ENCODE data around the gene ACTL9. TPM values are rescaled to one million over a fixed set of nuclear protein-coding genes. Genes with fewer than 3 reads are reported as not detected.
A peak's percentile ranks its signal among the peaks of the same experiment; 100 is the strongest.

The ACTL9 gene
- total RNA-seq, 1 experiment from 2014 or later, result not detected

GRCh38 chr19:8686549-8686948, 12.0 kb downstream of the ACTL9 start:
- DNase-seq (ENCODE audit: extremely low read depth, low read depth), result no peak

- no peak for DNase-seq (ENCODE audit: extremely low read depth, low read depth)
Measured at GRCh38 chr19:8684001-8684902, 14.3 kb downstream of the ACTL9 start.

- no peak for DNase-seq (ENCODE audit: extremely low read depth, low read depth)
Measured at GRCh38 chr19:8682931-8683330, 15.7 kb downstream of the ACTL9 start.

- no peak for DNase-seq (ENCODE audit: extremely low read depth, low read depth)
Measured at GRCh38 chr19:8682472-8682871, 16.1 kb downstream of the ACTL9 start.

DNA sequence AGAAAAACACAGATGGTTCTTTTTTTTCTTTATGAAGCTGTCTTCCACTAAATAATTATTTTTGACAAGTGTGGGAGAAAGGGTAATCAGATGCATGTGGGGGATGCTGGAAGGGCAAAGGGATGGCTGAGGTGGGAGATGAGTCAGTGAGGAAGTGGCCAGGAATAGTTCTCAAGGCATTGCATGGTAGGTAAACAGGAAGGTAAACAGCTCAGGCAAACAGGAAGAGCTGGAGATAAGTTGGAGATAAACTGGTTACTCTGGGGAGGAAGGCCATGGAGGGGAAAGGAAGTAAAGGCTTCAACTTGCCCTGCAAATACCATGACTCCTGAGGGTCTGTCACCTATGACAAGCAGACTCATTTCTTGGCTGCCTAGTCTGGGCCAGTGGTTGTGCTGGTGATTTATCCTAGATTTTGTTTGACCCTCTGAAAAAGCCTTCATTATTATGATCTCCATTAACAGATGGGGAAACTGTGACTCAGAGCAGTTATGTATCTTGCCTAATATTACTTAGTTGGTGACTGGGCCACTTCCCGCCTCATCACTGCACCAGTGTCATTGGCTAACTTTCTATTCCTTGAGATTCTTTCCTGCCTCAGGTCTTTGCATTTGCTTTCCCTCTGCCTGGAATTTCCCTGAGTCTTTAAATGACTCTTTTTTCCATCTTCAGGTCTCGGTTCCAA, 17.1 kb downstream of the ACTL9 start:
- no peak for DNase-seq (ENCODE audit: extremely low read depth, low read depth)

GRCh38 chr19:8680676-8681344, 17.8 kb downstream of the ACTL9 start:
- no peak for DNase-seq (ENCODE audit: extremely low read depth, low read depth)

DNA sequence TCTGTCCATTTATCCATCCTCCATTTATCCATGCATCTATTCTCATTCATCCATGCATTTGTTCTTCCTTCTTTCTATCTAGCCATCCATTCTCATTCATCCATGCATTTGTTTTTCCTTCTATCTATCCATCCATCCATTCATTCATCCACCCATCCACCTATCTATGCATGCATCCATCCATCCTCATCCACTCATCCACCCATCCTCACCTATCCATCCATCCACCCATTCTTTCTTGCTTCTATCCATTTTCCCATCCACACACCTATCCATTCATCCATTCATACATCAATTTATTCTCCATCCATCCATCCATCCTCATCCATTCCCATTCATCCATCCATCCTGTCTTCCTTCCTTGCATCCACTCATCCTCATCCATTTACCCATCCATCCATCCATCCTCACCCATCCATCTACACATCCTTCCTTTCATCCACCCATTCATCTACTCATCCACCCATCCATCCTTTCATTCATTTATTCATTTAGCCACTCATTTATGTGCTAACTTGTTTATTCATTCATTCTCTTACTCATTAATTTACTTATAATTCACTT, 20.3 kb downstream of the ACTL9 start:
- no peak for DNase-seq (ENCODE audit: extremely low read depth, low read depth)

GRCh38 chr19:8675066-8675465, 23.5 kb downstream of the ACTL9 start:
- DNase-seq (ENCODE audit: extremely low read depth, low read depth), result no peak

DNA sequence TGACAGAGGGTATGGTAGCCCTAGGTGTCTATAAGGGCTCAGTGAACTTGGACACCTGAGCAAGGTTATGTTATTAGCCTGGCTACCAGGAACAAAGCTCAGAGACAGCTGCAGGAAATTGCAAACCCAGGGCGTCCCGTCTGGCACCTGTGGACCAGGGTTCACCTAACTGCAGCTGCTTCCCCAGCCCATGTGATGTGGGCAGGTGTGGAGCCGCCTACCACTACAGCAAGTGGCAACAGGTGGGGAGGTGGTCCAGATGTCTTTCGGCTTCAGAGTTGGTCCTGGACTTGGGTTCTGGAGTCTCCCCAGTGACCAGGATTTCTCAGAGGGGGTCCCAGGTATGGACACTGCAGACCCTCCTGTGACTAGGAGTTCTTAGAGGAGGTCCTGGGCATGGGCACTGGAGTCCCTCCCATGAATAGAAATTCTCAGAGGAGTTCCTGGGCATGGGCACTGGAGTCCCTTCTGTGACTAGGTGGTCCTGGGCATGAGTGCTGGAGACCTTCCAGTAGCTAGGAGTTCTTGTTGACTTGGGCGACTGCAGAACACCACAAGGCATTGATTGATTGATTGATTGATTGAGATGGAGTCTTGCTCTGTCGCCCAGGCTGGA, 25.2 kb downstream of the ACTL9 start:
- no peak for DNase-seq (ENCODE audit: extremely low read depth, low read depth)

DNA sequence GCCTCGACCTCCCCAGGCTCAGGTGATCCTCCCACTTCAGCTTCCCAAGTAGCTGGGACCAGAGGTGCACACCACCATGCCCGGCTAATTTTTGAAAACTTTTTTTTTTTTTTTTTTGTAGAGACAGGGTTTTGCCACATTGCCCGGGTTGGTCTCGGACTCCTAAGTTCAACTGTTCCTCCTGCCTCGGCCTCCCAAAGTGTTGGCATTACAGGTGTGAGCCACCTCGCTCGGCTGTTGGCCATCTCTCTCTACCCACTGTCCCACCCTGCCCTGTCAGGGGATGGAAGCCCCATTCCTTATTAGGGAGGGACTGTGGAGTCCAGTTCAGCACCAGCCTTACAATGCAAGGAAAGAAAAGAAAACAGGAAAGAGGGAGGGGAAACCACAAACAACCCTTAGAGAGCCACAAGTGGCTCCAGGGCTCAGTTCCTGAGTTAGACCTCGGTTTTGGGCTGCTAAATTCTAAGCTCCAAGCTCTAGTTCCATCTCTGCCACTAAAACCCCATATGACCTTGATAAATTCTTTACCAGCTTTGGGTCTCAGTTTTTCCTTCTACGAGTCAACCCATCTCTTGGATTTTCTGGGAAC, 31.7 kb downstream of the ACTL9 start:
- DNase-seq (ENCODE audit: extremely low read depth, low read depth), result no peak

DNA sequence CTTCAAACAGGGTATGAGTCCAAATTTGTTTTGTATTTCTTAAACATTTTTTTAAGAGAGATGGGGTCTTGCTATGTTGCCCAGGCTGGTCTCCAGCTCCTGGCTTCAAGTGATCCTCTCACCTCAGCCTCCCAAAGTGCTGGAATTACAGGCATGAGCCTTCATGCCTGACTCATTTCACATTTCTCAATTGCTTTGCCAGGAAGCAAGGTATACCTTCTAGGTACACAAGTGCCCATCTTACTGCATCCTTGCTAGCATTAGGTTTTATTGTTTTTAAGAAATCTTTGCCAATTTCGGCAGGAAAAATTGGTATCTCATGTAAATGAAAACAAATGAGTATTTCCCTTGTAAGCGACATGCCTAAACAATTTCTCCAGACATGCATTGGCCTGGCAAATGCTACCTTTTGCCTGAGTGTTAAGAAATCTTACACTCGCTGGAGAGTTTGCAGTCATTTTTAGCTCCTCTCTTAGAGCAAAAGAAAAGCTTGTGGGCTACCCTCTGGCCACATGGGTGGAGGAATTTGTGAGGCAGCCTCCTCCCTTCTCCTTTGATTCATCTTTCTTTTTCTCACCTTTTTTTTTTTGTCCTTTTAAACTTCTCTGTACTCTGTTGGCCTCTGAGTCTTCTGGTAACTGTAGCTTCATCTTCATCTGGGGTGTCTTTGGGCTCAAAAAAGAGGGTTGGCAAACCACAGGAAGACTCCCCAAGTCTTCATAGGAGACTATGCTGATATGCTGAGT, 33.0 kb downstream of the ACTL9 start:
- DNase-seq (ENCODE audit: extremely low read depth, low read depth), result no peak

GRCh38 chr19:8664671-8665057, 33.9 kb downstream of the ACTL9 start:
- no peak for DNase-seq (ENCODE audit: extremely low read depth, low read depth)

DNA sequence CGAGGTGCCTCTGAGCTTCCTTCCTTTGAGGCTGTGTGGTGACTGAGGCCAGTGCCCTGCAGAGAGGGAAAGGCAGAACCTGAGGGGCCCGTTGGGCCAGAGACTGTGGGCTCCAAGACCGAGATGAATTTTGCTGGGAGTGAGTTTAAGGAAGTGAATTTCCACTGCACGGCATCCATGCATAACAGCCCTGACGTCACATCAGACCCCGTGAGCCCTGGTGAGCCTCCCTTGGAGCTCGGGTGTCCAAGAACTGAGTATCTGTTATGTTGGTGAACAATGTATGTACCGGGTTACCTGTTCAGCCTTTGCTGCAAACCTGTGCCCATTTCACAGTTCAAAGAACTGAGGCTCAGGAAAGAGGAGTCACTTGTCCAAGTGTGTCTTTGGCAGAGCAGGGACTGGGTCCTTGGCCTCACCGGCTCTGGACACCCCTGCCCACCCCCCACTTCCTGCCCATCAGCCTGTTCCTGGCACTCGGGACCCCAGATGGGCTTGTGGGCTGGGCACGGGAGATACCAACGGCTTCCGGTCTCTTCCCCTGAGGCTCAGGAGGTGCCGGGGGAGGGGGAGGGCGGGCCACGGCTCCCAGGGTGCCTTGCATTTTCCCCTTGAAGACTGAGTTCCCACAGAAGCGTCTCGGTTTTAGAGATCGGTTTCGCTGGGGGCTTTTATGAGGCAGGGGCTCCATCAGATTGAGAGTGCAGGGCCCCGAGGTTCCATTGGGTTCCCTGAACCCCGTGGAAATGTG, 34.5 kb downstream of the ACTL9 start:
- DNase-seq (ENCODE audit: extremely low read depth, low read depth), result no peak

DNA sequence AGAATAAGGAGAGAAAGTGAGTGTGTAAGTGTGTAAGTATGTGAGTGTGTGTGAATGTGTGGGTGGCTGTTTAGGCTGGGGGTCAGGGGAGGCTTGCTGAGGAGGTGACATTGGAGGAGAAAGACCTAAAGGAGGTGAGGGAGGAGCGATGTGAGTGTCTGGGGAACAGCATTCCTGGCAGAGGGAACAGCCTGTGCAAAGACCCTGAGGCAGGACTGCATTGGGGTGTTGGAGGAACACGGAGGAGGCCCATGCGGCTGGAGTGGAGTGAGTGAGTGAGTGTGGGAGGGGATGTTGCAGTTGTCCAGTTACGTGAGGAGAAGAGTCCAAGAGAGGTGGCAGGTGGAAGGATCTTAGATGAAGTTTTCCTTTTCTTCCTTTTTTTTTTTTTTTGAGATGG, 36.3 kb downstream of the ACTL9 start:
- DNase-seq (ENCODE audit: extremely low read depth, low read depth), result no peak

- no peak for DNase-seq (ENCODE audit: extremely low read depth, low read depth)
Measured at GRCh38 chr19:8659905-8660304, 38.7 kb downstream of the ACTL9 start.

DNA sequence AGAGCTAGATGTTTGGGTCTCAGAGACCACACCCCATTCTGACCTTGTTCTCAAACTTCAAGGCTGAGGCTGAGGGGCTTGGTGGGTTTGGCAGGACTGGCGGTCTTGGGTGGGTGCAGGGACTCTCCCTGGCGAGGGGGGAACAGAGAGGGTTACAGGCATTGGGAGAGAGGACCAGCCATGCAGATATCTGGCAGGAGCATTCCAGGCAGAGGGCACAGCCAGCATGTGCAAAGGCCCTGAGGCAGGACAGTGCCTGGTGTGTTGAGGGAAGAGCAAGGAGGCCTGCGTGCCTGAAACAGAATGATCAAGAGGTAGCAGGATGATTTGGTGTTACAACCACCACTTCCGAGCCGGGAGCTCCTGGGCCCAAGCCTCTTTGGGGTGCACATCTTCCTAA, 40.7 kb downstream of the ACTL9 start:
- no peak for DNase-seq (ENCODE audit: extremely low read depth, low read depth)

DNA sequence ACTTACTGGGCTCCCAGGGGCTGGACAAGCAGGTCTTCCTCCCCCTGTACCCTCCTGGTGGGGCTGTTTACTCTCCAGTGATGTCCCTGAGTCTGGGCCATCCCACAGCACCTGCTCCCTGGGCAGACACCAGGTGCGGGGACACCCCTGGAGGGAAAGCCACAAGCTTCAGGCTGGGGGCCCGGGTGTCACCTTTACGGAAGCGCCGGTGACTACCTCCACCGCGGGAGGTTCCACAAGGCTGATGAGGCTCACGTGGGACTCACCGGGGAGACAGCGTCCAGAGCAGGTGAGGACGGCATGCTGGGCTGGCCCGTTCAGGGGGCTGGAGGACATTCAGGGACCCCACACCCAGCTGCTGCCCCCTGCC, 43.3 kb downstream of the ACTL9 start:
- no peak for DNase-seq (ENCODE audit: extremely low read depth, low read depth)

DNA sequence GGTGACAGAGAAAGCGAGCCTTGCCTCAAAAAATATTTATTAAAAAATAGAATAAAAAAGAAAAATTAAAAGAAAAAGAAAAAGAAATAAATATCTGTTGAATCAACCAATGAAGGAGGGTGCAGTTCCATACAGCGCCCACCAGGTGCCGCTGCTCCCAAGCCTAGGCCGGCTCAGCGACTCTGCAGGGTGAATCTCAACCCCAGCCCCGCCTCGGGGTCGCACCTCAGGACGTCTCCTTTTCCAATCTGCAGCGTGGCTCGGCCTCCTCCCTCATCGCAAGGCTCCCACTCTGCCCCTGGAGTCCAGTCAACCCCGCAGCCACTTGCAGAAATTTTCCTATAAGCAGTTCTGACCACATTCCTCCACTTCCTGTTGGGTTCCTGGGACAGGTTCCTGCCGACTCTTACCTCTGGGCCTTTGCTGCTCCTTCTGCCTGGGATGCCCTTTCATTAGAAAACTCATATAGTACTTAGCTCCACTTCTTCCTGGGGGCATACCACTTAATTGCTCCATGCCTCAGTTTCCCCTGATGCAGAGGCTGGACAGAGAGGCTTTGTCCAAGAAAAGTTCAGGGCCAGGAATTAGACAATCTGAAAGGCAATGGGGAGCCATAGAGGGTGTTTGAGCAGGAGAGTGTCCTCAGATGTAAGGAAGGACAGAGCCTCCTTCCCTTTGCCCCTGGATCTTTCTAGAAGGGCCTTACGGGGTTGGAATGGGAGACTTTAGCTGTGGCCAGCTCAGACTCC, 43.8 kb downstream of the ACTL9 start:
- peak; percentile 22 for DNase-seq (ENCODE audit: extremely low read depth, low read depth)
